ENCODE results near the gene PRSS8.

The PRSS8 gene

GRCh38 chr16:31130336-31130891, 5.1 kb downstream of the PRSS8 start:
- in situ Hi-C loops (cut with MboI; ENCODE audit: low sequenced_read_pairs): no loop called here

GRCh38 chr16:31129568-31130335, 5.8 kb downstream of the PRSS8 start:
- in situ Hi-C loops (cut with MboI; ENCODE audit: low sequenced_read_pairs): no loop called here

- in situ Hi-C loops (cut with MboI; ENCODE audit: low sequenced_read_pairs): no loop called here
Observed at GRCh38 chr16:31128711-31129567, 6.6 kb downstream of the PRSS8 start.

GRCh38 chr16:31127182-31127581, 8.3 kb downstream of the PRSS8 start:
- in situ Hi-C loops (cut with MboI; ENCODE audit: low sequenced_read_pairs): no loop called here

GRCh38 chr16:31125844-31126243, 9.7 kb downstream of the PRSS8 start:
- in situ Hi-C loops (cut with MboI; ENCODE audit: low sequenced_read_pairs): no loop called here

- in situ Hi-C loops (cut with MboI; ENCODE audit: low sequenced_read_pairs): no loop called here
Observed at GRCh38 chr16:31120129-31120528, 15.4 kb downstream of the PRSS8 start.

GRCh38 chr16:31118223-31119155, 17.0 kb downstream of the PRSS8 start:
- in situ Hi-C loops (cut with MboI; ENCODE audit: low sequenced_read_pairs): no loop called here

- in situ Hi-C loops (cut with MboI; ENCODE audit: low sequenced_read_pairs): no loop called here
Observed at GRCh38 chr16:31117384-31118222, 17.9 kb downstream of the PRSS8 start, which contains the start of gene KAT8. TSS of gene KAT8 (plus strand) at chr16:31117664. CDS start at chr16:31117682, 18 bp downstream.

GRCh38 chr16:31114468-31114867, 21.1 kb downstream of the PRSS8 start:
- in situ Hi-C loops (cut with MboI; ENCODE audit: low sequenced_read_pairs): no loop called here

GRCh38 chr16:31113121-31114120, 22.1 kb downstream of the PRSS8 start:
- in situ Hi-C loops (cut with MboI; ENCODE audit: low sequenced_read_pairs): no loop called here

GRCh38 chr16:31112711-31113110, 22.8 kb downstream of the PRSS8 start:
- in situ Hi-C loops (cut with MboI; ENCODE audit: low sequenced_read_pairs): no loop called here

- in situ Hi-C loops (cut with MboI; ENCODE audit: low sequenced_read_pairs): no loop called here
Observed at GRCh38 chr16:31111881-31112466, 23.6 kb downstream of the PRSS8 start.

- in situ Hi-C loops (cut with MboI; ENCODE audit: low sequenced_read_pairs): no loop called here
Observed at GRCh38 chr16:31110106-31111034, 25.2 kb downstream of the PRSS8 start.

- in situ Hi-C loops (cut with MboI; ENCODE audit: low sequenced_read_pairs): no loop called here
Observed at GRCh38 chr16:31109622-31110021, 25.9 kb downstream of the PRSS8 start.

- in situ Hi-C loops (cut with MboI; ENCODE audit: low sequenced_read_pairs): no loop called here
Observed at GRCh38 chr16:31108794-31109558, 26.6 kb downstream of the PRSS8 start.
